Transverse colon (tissue), 4 donors: Measurements from ENCODE around the gene CFAP97D2. TPM values are rescaled to one million over a fixed set of nuclear protein-coding genes. Genes with fewer than 3 reads are reported as not detected.

Source experiments
- DNase-seq: peaks from one replicate; pipeline ENCODE4 v3.0.0-alpha.2; 2019
- H3K27ac ChIP-seq, 4 donors: fragments of 200-600 bp; sonication (generic); 2 replicates each; pipeline ENCODE4 v1.5.1; 2016 to 2018; ENCODE audit warnings: inconsistent platforms in 4 of 4
- H3K27me3 ChIP-seq: fragments of 200-600 bp; sonication (generic); 2 replicates; pipeline ENCODE4 v1.5.1; 2017; ENCODE audit warnings: inconsistent platforms
- H3K36me3 ChIP-seq, 4 donors: fragments of 200-600 bp; sonication (generic); 2 replicates each; pipeline ENCODE4 v1.5.1; 2017 to 2019; ENCODE audit warnings: inconsistent platforms in 4 of 4
- H3K4me1 ChIP-seq, 4 donors: fragments of 200-600 bp; sonication (generic); 2 replicates each; pipeline ENCODE4 v1.5.1; 2017 to 2020; ENCODE audit warnings: inconsistent platforms in 4 of 4
- H3K4me3 ChIP-seq, 4 donors: fragments of 200-600 bp; sonication (generic); 1 replicate in 1 of 4; 2 replicates in 3 of 4; pipeline versions ENCODE4 v1.5.1 to v1.6.1; 2017 to 2019; ENCODE audit warnings: inconsistent platforms in 4 of 4
- H3K9me3 ChIP-seq, 2 donors: fragments of 200-600 bp; sonication (generic); 2 replicates each; pipeline ENCODE4 v1.5.1; 2017 to 2019; ENCODE audit warnings: inconsistent platforms in 2 of 2
- EP300 ChIP-seq: sonication (generic); formaldehyde crosslinking; IDR thresholded peaks from one replicate; pipeline ENCODE4 v1.6.1; 2017; ENCODE audit warnings: antibody characterized with exemption, low read depth
- POLR2A ChIP-seq: fragments of 450-650 bp; IDR thresholded peaks from one replicate; pipeline ENCODE4 v1.6.1; 2016; ENCODE audit warnings: antibody characterized with exemption, mild to moderate bottlenecking, moderate library complexity
- POLR2AphosphoS5 ChIP-seq, 3 donors: sonication (generic); formaldehyde crosslinking; IDR thresholded peaks; one replicate each; pipeline ENCODE4 v1.6.1; 2016; ENCODE audit warnings: antibody characterized with exemption in 3 of 3
- WGBS, 2 donors: methylation state at CpG; one replicate each; pipeline ENCODE4 v1.1.5; 2018; ENCODE audit warnings: low coverage in 1 of 2; 5-methylcytosine and 5-hydroxymethylcytosine counted together
- in situ Hi-C, 4 donors: fragments of 200-750 bp; cut with MboI; loops; one replicate each; pipeline versions ENCODE4 v1.15.0 to v1.15.1; 2017; ENCODE audit warnings: low sequenced_read_pairs in 3 of 4, low pct_ligation_motif_present in 1 of 4, low pct_unique_long_range_greater_than_20kb in 1 of 4
- intact Hi-C: fragments of 100-400 bp; cut with DNase I; formaldehyde crosslinking; loops from one replicate; pipeline ENCODE4 v1.15.1; 2023; ENCODE audit warnings: low total_unique reads
- total RNA-seq, 4 donors: library from RNA; depleted of rRNA; stranded (reverse); fragments of >200 nt; gene quantifications; one replicate each; pipeline ENCODE4 v1.1.0, GENCODE V29; 2016
- TF ChIP-seq, protein P1 (sequence below), 5 experiments: fragments of 200-600 bp in 3 of 5; fragments of 450-650 bp in 2 of 5; sonication (generic) in 3 of 5; IDR thresholded peaks; 1 replicate in 2 of 5; 2 replicates in 3 of 5; pipeline ENCODE4 v1.5.1; 2016 to 2017; ENCODE audit warnings: antibody characterized with exemption in 5 of 5, inconsistent platforms in 3 of 5, mild to moderate bottlenecking in 2 of 5, moderate library complexity in 1 of 5

The CFAP97D2 gene
- total RNA-seq, 4 donors from 2014 or later: not detected

DNA sequence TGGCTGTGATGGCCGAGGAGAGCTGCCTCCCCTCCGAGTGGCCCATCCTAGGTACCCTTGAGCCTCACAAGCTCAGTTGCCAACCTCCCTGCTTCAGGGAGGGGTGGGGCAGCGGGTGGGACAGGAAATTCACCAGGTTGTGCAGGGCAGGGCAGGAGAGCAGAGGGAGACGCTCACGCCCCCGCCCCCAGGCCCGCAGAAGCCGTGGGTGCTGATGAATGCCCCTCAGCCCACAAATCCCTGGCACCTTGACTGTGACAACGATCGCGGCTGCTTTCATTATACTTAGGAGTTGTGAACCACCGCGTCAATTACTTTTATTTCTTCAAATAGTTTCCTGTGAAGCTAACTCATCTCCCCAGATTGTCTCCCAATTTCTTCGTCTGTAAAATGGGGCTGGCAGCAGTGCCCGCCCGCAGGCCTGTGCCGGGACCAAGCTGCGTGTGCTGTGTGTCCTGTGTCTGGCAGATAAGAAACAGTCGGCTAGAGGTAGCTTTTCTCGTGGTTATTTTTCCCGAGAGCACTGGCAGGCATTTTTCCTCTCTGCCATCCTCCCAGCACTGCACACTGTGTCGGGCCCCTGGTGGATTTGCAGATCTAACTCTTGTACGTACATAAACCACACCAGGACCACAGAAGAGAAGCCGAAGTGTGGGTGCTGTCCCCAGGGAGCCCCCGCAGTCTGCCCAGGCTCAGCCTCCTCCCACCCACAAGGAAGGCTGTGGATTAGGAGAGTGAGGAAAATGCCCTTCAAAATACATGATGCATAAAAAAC lies 38.7 kb upstream of the CFAP97D2 start:
- DNase-seq: peak; percentile 50
- Histone ChIP-seq H3K4me1 (peaks cover 10 to 27% (median 22%) of the 10 kb centered on the region in 4 donors), H3K27ac (peak overlapping the region in 2 of 4 donors; percentile 5 to 19), H3K9me3 (no peaks in the 10 kb centered on the region), H3K36me3 (no peaks in the 10 kb centered on the region), H3K27me3 (no peaks in the 10 kb centered on the region), H3K4me3 (no peak overlapping the region)
- in situ Hi-C loops: no loop called here
- TF ChIP-seq EP300: no peak
- TF ChIP-seq, protein P1, sequence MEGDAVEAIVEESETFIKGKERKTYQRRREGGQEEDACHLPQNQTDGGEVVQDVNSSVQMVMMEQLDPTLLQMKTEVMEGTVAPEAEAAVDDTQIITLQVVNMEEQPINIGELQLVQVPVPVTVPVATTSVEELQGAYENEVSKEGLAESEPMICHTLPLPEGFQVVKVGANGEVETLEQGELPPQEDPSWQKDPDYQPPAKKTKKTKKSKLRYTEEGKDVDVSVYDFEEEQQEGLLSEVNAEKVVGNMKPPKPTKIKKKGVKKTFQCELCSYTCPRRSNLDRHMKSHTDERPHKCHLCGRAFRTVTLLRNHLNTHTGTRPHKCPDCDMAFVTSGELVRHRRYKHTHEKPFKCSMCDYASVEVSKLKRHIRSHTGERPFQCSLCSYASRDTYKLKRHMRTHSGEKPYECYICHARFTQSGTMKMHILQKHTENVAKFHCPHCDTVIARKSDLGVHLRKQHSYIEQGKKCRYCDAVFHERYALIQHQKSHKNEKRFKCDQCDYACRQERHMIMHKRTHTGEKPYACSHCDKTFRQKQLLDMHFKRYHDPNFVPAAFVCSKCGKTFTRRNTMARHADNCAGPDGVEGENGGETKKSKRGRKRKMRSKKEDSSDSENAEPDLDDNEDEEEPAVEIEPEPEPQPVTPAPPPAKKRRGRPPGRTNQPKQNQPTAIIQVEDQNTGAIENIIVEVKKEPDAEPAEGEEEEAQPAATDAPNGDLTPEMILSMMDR (IDR thresholded peaks at IDR 0.05): no peak
- no peak for TF ChIP-seq POLR2AphosphoS5 (IDR thresholded peaks at IDR 0.05)
- no peak for TF ChIP-seq POLR2A
- intact Hi-C loops: no loop called here
- WGBS, 2 donors: 36 to 52% methylated on average over 9 to 25 of the region's 25 CpGs

DNA sequence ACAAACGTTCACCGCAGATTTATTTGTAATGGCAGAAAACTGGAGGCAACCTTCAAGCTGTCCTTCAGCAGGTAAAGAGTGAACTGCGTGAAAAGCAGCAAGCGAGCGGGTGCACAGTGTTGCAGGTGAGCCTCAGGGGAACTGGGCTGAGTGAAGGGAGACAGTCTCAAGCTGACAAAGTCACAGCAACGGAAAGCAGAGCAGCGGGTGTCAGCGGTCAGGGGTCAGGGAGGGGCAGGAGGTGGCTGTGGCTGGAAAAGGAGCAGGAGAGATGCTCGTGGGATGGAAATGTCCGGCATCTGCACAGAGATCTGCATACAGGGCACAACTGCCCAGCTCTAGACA lies 38.2 kb upstream of the CFAP97D2 start:
- Histone ChIP-seq H3K36me3 (no peaks in the 10 kb centered on the region), H3K9me3 (no peaks in the 10 kb centered on the region), H3K27me3 (no peaks in the 10 kb centered on the region), H3K4me3 (no peak overlapping the region), H3K27ac (peak overlapping the region in 2 of 4 donors; percentile 5 to 19), H3K4me1 (peaks cover 10 to 27% (median 22%) of the 10 kb centered on the region in 4 donors)
- no peak for TF ChIP-seq EP300
- no peak for TF ChIP-seq POLR2A
- TF ChIP-seq, protein P1 (IDR thresholded peaks at IDR 0.05): no peak
- no peak for TF ChIP-seq POLR2AphosphoS5 (IDR thresholded peaks at IDR 0.05)
- in situ Hi-C loops: no loop called here
- no peak for DNase-seq
- intact Hi-C loops: no loop called here
- WGBS, 2 donors: 37 to 39% methylated on average over 3 to 10 of the region's 10 CpGs

DNA sequence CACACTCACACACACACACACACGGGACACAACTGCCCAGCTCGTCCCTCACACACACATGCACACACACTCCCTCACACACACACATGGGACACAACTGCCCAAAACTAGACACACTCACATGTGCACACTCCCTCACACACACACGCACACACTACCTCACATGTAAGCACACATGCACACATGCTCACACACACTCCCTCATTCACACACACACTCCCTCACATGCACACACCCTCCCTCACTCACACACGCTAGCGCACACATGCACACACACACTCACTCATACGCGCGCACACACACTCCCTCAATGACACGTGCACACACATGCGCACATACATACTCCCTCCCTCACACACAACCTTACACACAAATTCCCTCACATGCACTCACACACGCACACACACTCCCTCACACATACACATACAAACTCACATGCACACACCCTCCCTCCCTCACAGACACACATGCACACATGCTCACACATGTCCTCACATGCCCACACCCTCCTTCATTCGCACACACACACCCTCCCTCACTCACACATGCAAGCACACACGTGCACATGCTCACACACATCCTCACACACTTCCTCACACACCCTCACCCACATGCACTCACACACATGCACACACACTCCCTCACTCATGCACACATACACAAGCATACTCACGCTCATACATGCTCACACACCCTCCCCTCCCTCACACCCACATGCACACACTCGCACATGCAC lies 37.6 kb upstream of the CFAP97D2 start:
- intact Hi-C loops (no loop called here), in situ Hi-C loops (no loop called here)
- TF ChIP-seq, protein P1 (IDR thresholded peaks at IDR 0.05): no peak
- TF ChIP-seq POLR2AphosphoS5 (IDR thresholded peaks at IDR 0.05) (no peak), POLR2A (no peak), EP300 (no peak)
- no peak overlapping the region for H3K4me3 ChIP-seq
- no peaks in the 10 kb centered on the region for H3K9me3 ChIP-seq
- H3K4me1 ChIP-seq: peaks cover 10 to 27% (median 22%) of the 10 kb centered on the region in 4 donors
- H3K27ac ChIP-seq: no peak overlapping the region
- H3K27me3 ChIP-seq: no peaks in the 10 kb centered on the region
- no peaks in the 10 kb centered on the region for H3K36me3 ChIP-seq
- WGBS, 2 donors: 84% methylated on average over 9 to 15 of the region's 15 CpGs
- no peak for DNase-seq

DNA sequence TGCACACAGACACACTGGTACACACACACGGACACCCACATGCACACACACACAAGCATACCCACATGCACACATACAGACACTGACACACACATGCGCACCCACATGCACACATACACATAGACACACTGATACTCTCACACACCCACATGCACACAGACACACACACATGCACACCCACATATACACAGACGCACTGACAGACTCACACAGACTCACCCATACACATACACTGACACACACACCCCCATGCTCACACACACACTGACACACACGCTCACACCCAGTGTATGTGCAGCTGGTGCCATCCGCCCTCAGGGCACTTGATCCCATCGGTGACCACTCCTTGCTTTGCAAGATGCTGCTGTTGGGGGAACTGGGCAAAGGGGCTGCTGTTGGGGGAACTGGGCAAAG lies 36.9 kb upstream of the CFAP97D2 start:
- no peak for DNase-seq
- H3K4me3 ChIP-seq: no peak overlapping the region
- H3K27ac ChIP-seq: peak overlapping the region; percentile 50 to 83 (median 70)
- H3K4me1 ChIP-seq: peaks cover 10 to 27% (median 22%) of the 10 kb centered on the region in 4 donors
- intact Hi-C loops: no loop called here
- WGBS, 2 donors: 85 to 100% methylated on average over 1 to 6 of the region's 6 CpGs
- no peaks in the 10 kb centered on the region for H3K36me3 ChIP-seq
- H3K9me3 ChIP-seq: no peaks in the 10 kb centered on the region
- H3K27me3 ChIP-seq: no peaks in the 10 kb centered on the region
- TF ChIP-seq POLR2AphosphoS5 (IDR thresholded peaks at IDR 0.05): no peak
- TF ChIP-seq, protein P1 (IDR thresholded peaks at IDR 0.05): no peak
- no peak for TF ChIP-seq POLR2A
- TF ChIP-seq EP300: no peak
- in situ Hi-C loops: no loop called here
